Spinal cord (tissue), 10 donors: Measurements from ENCODE around the gene ADAT3. TPM values are rescaled to one million over a fixed set of nuclear protein-coding genes. Genes with fewer than 3 reads are reported as not detected.

Experiments
- DNase-seq, 6 donors: peaks; one replicate each; pipeline versions ENCODE4 v3.0.0 to v3.0.0-alpha.2; 2013 to 2015; ENCODE audit warnings: low spot score in 6 of 6, low read depth in 4 of 6
- H3K27ac ChIP-seq: one replicate; pipeline ENCODE4 v1.5.1; 2013; ENCODE audit warnings: low read depth, low read length, control low read depth
- H3K27me3 ChIP-seq: one replicate; pipeline ENCODE4 v1.6.1; 2013; ENCODE audit warnings: low read length; ENCODE audit not compliant: control insufficient read depth, insufficient read depth
- H3K36me3 ChIP-seq: one replicate; pipeline ENCODE4 v1.6.1; 2013; ENCODE audit warnings: low read length; ENCODE audit not compliant: control insufficient read depth, insufficient read depth
- H3K4me1 ChIP-seq: one replicate; pipeline ENCODE4 v1.6.1; 2013; ENCODE audit warnings: low read length; ENCODE audit not compliant: control insufficient read depth, insufficient read depth
- H3K4me3 ChIP-seq: one replicate; pipeline ENCODE4 v1.5.1; 2013; ENCODE audit warnings: low read depth, low read length, control low read depth
- H3K9me3 ChIP-seq: one replicate; pipeline ENCODE4 v1.6.1; 2013; ENCODE audit warnings: low read length; ENCODE audit not compliant: control insufficient read depth, insufficient read depth
- WGBS: methylation state at CpG from one replicate; pipeline ENCODE4 v1.1.5; 2013; ENCODE audit warnings: missing lambda C conversion rate; ENCODE audit not compliant: insufficient coverage; 5-methylcytosine and 5-hydroxymethylcytosine counted together
- polyA plus RNA-seq, 2 donors: library from polyadenylated mRNA; unstranded; fragments of 120-200 nt; gene quantifications; one replicate each; pipeline ENCODE4 v1.2.1, GENCODE V29; 2013; ENCODE audit not compliant: insufficient read length in 2 of 2
- total RNA-seq, 2 donors: library from RNA; depleted of rRNA in 1 of 2; stranded (reverse); fragments of 120-200 nt in 1 of 2; fragments of >200 nt in 1 of 2; gene quantifications; one replicate each; pipeline versions ENCODE4 v1.2.3 to v1.2.4, GENCODE V29; 2013 to 2014
- donor health status: healthy.

ADAT3 gene
- total and polyA plus RNA-seq, 4 donors: 1.5 to 7.9 (median 4.4) TPM

GRCh38 chr19:1962674-1963073, 57.5 kb downstream of the ADAT3 start:
- no peak for DNase-seq
- 96% methylated on average over 22 of the region's 23 CpGs for WGBS
- Histone ChIP-seq H3K27me3 (no peaks in the 10 kb centered on the region), H3K9me3 (no peaks in the 10 kb centered on the region), H3K36me3 (peaks cover 40% of the 10 kb centered on the region), H3K4me3 (no peak overlapping the region), H3K4me1 (peaks cover 9% of the 10 kb centered on the region), H3K27ac (no peak overlapping the region)

Other genes with a start within 250 kb of the ADAT3 start
- under 1 TPM in 1 of 2 donors, not detected in 1; 0.06 TPM for gene ONECUT3, start 151.9 kb upstream of the ADAT3 start, total RNA-seq
- under 1 TPM; 0.62 to 0.66 TPM for gene ONECUT3, start 151.9 kb upstream of the ADAT3 start, polyA plus RNA-seq
- gene ATP8B3, start 93.1 kb upstream of the ADAT3 start, total RNA-seq: 1 to 10 TPM; 1.1 to 2.1 TPM
- 1 to 10 TPM; 1.0 to 1.7 TPM for gene ATP8B3, start 93.1 kb upstream of the ADAT3 start, polyA plus RNA-seq
- gene REXO1, start 56.9 kb upstream of the ADAT3 start, total RNA-seq: 10 to 100 TPM in 1 of 2 donors, 1 to 10 TPM in 1; 5.7 to 10.9 TPM
- gene REXO1, start 56.9 kb upstream of the ADAT3 start, polyA plus RNA-seq: 10 to 100 TPM; 27.2 to 41.8 TPM
- 1 to 10 TPM; 1.8 to 4.8 TPM for gene KLF16, start 41.8 kb upstream of the ADAT3 start, total RNA-seq
- 10 to 100 TPM in 1 of 2 donors, 1 to 10 TPM in 1; 9.8 to 13.4 TPM for gene KLF16, start 41.8 kb upstream of the ADAT3 start, polyA plus RNA-seq
- gene ABHD17A, start 19.9 kb upstream of the ADAT3 start, total RNA-seq: 100 to 1,000 TPM in 1 of 2 donors, 10 to 100 TPM in 1; 53.5 to 103 TPM
- 100 to 1,000 TPM; 141 TPM for gene ABHD17A, start 19.9 kb upstream of the ADAT3 start, polyA plus RNA-seq
- gene SCAMP4, start within 50 bp of the ADAT3 start, total RNA-seq: 10 to 100 TPM; 25.2 to 38.1 TPM
- gene SCAMP4, start within 50 bp of the ADAT3 start, polyA plus RNA-seq: 100 to 1,000 TPM in 1 of 2 donors, 10 to 100 TPM in 1; 95.1 to 112 TPM
- 10 to 100 TPM; 27.8 to 53.4 TPM for gene CSNK1G2, start 35.8 kb downstream of the ADAT3 start, total RNA-seq
- gene CSNK1G2, start 35.8 kb downstream of the ADAT3 start, polyA plus RNA-seq: 10 to 100 TPM; 54.4 to 65.6 TPM
- gene BTBD2, start 110.3 kb downstream of the ADAT3 start, total RNA-seq: 10 to 100 TPM; 45.6 to 49.9 TPM
- gene BTBD2, start 110.3 kb downstream of the ADAT3 start, polyA plus RNA-seq: 100 to 1,000 TPM; 172 to 183 TPM
- 10 to 100 TPM; 22.2 to 61.2 TPM for gene MKNK2, start 145.8 kb downstream of the ADAT3 start, total RNA-seq
- gene MKNK2, start 145.8 kb downstream of the ADAT3 start, polyA plus RNA-seq: 10 to 100 TPM; 54.4 to 66.0 TPM
- gene MOB3A, start 190.9 kb downstream of the ADAT3 start, total RNA-seq: 10 to 100 TPM; 13.3 to 15.1 TPM
- gene MOB3A, start 190.9 kb downstream of the ADAT3 start, polyA plus RNA-seq: 10 to 100 TPM; 30.8 to 39.4 TPM
- 10 to 100 TPM in 1 of 2 donors, 1 to 10 TPM in 1; 7.2 to 14.9 TPM for gene IZUMO4, start 191.5 kb downstream of the ADAT3 start, total RNA-seq
- 10 to 100 TPM; 17.3 to 20.3 TPM for gene IZUMO4, start 191.5 kb downstream of the ADAT3 start, polyA plus RNA-seq
- 10 to 100 TPM; 65.1 to 70.6 TPM for gene AP3D1, start 246.2 kb downstream of the ADAT3 start, total RNA-seq
- gene AP3D1, start 246.2 kb downstream of the ADAT3 start, polyA plus RNA-seq: 100 to 1,000 TPM; 156 to 165 TPM